Stimulated activated naive CD8-positive, alpha-beta T cell treated with anti-CD3 and anti-CD28 coated beads, Interleukin-15, Interleukin-2, amounts not matched to agents 100 U/mL and 50 U/mL, for 24 hours (primary cell): ENCODE measurements around the gene SAC3D1.
"Not testable (repeated sequence)": the region's sequence is repeated elsewhere in the genome, so short reads cannot be mapped to it uniquely, and the experiment has no call there.

ENCODE experiments used
- ATAC-seq: fragments of 150-1000 bp; cut with Tn5 transposase; one replicate; pipeline ENCODE4 v1.10.0; 2021
- DNase-seq: peaks from one replicate; pipeline ENCODE4 v3.0.0; 2021

Gene SAC3D1

GRCh38 chr11:65040847-65041622, at the start of gene SAC3D1:
TSS of gene SAC3D1 (plus strand) at chr11:65041210. CDS start at chr11:65041293, 83 bp downstream.
- ATAC-seq (peak; percentile 96), DNase-seq (peak; percentile 89)

- ATAC-seq (no peak), DNase-seq (no peak)
Measured at GRCh38 chr11:64994318-64994717, 46.7 kb upstream of the SAC3D1 start.

- no peak for ATAC-seq
- no peak for DNase-seq
Measured at GRCh38 chr11:64996327-64996709, 44.7 kb upstream of the SAC3D1 start.

- DNase-seq (peak; percentile 16), ATAC-seq (peak; percentile 19)
Measured at GRCh38 chr11:64996710-64997380, 44.2 kb upstream of the SAC3D1 start, which contains the start of gene BATF2. TSS of gene BATF2 (minus strand) at chr11:64996971. CDS start at chr11:64996914, 57 bp downstream.

GRCh38 chr11:64998141-64998540, 42.9 kb upstream of the SAC3D1 start:
- DNase-seq (no peak), ATAC-seq (no peak)

GRCh38 chr11:64998690-64999431, 42.1 kb upstream of the SAC3D1 start:
- DNase-seq: peak; percentile 14
- ATAC-seq: no peak

GRCh38 chr11:64999478-64999877, 41.5 kb upstream of the SAC3D1 start:
- DNase-seq: no peak

GRCh38 chr11:65002706-65003105, 38.3 kb upstream of the SAC3D1 start:
- no peak for ATAC-seq
- no peak for DNase-seq

More at GRCh38 chr11:64999478-64999877, 41.5 kb upstream of the SAC3D1 start:
- no peak for ATAC-seq

GRCh38 chr11:65003282-65003681, 37.7 kb upstream of the SAC3D1 start:
- DNase-seq (no peak), ATAC-seq (no peak)

GRCh38 chr11:65003968-65004367, 37.0 kb upstream of the SAC3D1 start:
- DNase-seq, ATAC-seq: not testable (repeated sequence)

GRCh38 chr11:65008016-65008415, 33.0 kb upstream of the SAC3D1 start:
- no peak for DNase-seq
- no peak for ATAC-seq

GRCh38 chr11:65008873-65009272, 32.1 kb upstream of the SAC3D1 start:
- ATAC-seq (no peak), DNase-seq (no peak)

GRCh38 chr11:65013130-65013887, 27.7 kb upstream of the SAC3D1 start:
- ATAC-seq (peak; percentile 89), DNase-seq (peak; percentile 93)

GRCh38 chr11:65013888-65014725, 26.9 kb upstream of the SAC3D1 start, which contains the start of gene ARL2:
TSS of gene ARL2 (plus strand) at chr11:65014160. CDS start at chr11:65014208, 48 bp downstream.
- ATAC-seq (peak; percentile 80), DNase-seq (peak; percentile 92)

GRCh38 chr11:65014726-65015227, 26.2 kb upstream of the SAC3D1 start:
- ATAC-seq: no peak

GRCh38 chr11:65016705-65017104, 24.3 kb upstream of the SAC3D1 start:
- DNase-seq: no peak
- no peak for ATAC-seq

More at GRCh38 chr11:65014726-65015227, 26.2 kb upstream of the SAC3D1 start:
- DNase-seq: no peak

GRCh38 chr11:65017937-65018336, 23.1 kb upstream of the SAC3D1 start:
- DNase-seq (no peak), ATAC-seq (no peak)

- ATAC-seq (no peak), DNase-seq (no peak)
Measured at GRCh38 chr11:65019824-65020223, 21.2 kb upstream of the SAC3D1 start.

GRCh38 chr11:65021003-65021402, 20.0 kb upstream of the SAC3D1 start:
- no peak for ATAC-seq
- no peak for DNase-seq

- ATAC-seq (no peak), DNase-seq (no peak)
Measured at GRCh38 chr11:65021509-65021908, 19.5 kb upstream of the SAC3D1 start.

- not testable (repeated sequence) for DNase-seq, ATAC-seq
Measured at GRCh38 chr11:65023502-65023901, 17.5 kb upstream of the SAC3D1 start.
